Neural progenitor cell (in vitro differentiated cells): ENCODE measurements around the gene SLC12A6. TPM values are rescaled to one million over a fixed set of nuclear protein-coding genes. Genes with fewer than 3 reads are reported as not detected.

Experiments
- DNase-seq: peaks from one replicate; pipeline ENCODE4 v3.0.0-alpha.2; 2016; ENCODE audit warnings: low spot score
- H2AFZ ChIP-seq: fragments of 200-600 bp; sonication (generic); replicated peaks from 2 replicates; pipeline ENCODE4 v1.6.1; 2016; ENCODE audit warnings: antibody characterized with exemption
- H3F3A ChIP-seq: fragments of 200-600 bp; sonication (generic); 2 replicates; pipeline ENCODE4 v1.6.1; 2016; ENCODE audit warnings: antibody characterized with exemption, low read depth
- H3K27ac ChIP-seq: fragments of 200-600 bp; sonication (generic); 2 replicates; pipeline ENCODE4 v1.5.1; 2016; ENCODE audit warnings: mild to moderate bottlenecking
- H3K27me3 ChIP-seq: fragments of 200-600 bp; sonication (generic); 2 replicates; pipeline ENCODE4 v1.6.1; 2016; ENCODE audit warnings: mild to moderate bottlenecking, moderate library complexity
- H3K36me3 ChIP-seq: fragments of 200-600 bp; sonication (generic); 2 replicates; pipeline ENCODE4 v1.5.1; 2016
- H3K4me1 ChIP-seq: fragments of 200-600 bp; sonication (generic); 2 replicates; pipeline ENCODE4 v1.6.1; 2016; ENCODE audit warnings: mixed run types
- H3K4me2 ChIP-seq: fragments of 200-600 bp; sonication (generic); 2 replicates; pipeline ENCODE4 v1.6.1; 2016
- H3K4me3 ChIP-seq: fragments of 200-600 bp; sonication (generic); 2 replicates; pipeline ENCODE4 v1.5.1; 2016
- H3K79me2 ChIP-seq: fragments of 200-600 bp; sonication (generic); 2 replicates; pipeline ENCODE4 v1.6.1; 2016; ENCODE audit warnings: low read depth
- H3K9ac ChIP-seq: fragments of 200-600 bp; sonication (generic); 2 replicates; pipeline ENCODE4 v1.6.1; 2016
- H3K9me3 ChIP-seq: fragments of 200-600 bp; sonication (generic); 2 replicates; pipeline ENCODE4 v1.5.1; 2016; ENCODE audit warnings: low read depth
- H4K20me1 ChIP-seq: fragments of 200-600 bp; sonication (generic); 2 replicates; pipeline ENCODE4 v1.6.1; 2016; ENCODE audit warnings: low read depth
- H3K27ac Mint-ChIP-seq: 3 replicates; pipeline ENCODE4 v1.8.0; 2021; ENCODE audit warnings: mixed read lengths
- H3K27me3 Mint-ChIP-seq: 2 replicates; pipeline ENCODE4 v1.8.0; 2022; ENCODE audit warnings: low read depth, mild to moderate bottlenecking, inconsistent platforms, moderate library complexity, mixed read lengths; ENCODE audit not compliant: insufficient read depth
- H3K36me3 Mint-ChIP-seq: 3 replicates; pipeline ENCODE4 v1.8.0; 2021; ENCODE audit warnings: mixed read lengths
- H3K4me1 Mint-ChIP-seq: 3 replicates; pipeline ENCODE4 v1.8.0; 2021; ENCODE audit warnings: mixed read lengths
- H3K4me3 Mint-ChIP-seq: 3 replicates; pipeline ENCODE4 v1.8.0; 2021; ENCODE audit warnings: mild to moderate bottlenecking, moderate library complexity, mixed read lengths
- H3K9me3 Mint-ChIP-seq: 3 replicates; pipeline ENCODE4 v1.8.0; 2020; ENCODE audit warnings: mixed read lengths
- EZH2 ChIP-seq: fragments of 200-600 bp; sonication (generic); IDR thresholded peaks from 2 replicates; pipeline ENCODE4 v1.6.1; 2017; ENCODE audit warnings: antibody characterized with exemption, mild to moderate bottlenecking, moderate library complexity
- EZH2phosphoT487 ChIP-seq: fragments of 200-600 bp; sonication (generic); IDR thresholded peaks from 2 replicates; pipeline ENCODE4 v1.6.1; 2017; ENCODE audit warnings: antibody characterized with exemption
- total RNA-seq: library from RNA; depleted of rRNA; stranded (reverse); fragments of >200 nt; gene quantifications from 2 replicates; pipeline ENCODE4 v1.2.3, GENCODE V29; 2015; ENCODE audit warnings: low replicate concordance
- TF ChIP-seq, protein P1 (sequence below): fragments of 200-600 bp; sonication (generic); IDR thresholded peaks from 2 replicates; pipeline ENCODE4 v1.5.1; 2017; ENCODE audit warnings: antibody characterized with exemption, mild to moderate bottlenecking

Gene SLC12A6
- total RNA-seq, 1 donor from 2014 or later: 17.7 TPM

DNA sequence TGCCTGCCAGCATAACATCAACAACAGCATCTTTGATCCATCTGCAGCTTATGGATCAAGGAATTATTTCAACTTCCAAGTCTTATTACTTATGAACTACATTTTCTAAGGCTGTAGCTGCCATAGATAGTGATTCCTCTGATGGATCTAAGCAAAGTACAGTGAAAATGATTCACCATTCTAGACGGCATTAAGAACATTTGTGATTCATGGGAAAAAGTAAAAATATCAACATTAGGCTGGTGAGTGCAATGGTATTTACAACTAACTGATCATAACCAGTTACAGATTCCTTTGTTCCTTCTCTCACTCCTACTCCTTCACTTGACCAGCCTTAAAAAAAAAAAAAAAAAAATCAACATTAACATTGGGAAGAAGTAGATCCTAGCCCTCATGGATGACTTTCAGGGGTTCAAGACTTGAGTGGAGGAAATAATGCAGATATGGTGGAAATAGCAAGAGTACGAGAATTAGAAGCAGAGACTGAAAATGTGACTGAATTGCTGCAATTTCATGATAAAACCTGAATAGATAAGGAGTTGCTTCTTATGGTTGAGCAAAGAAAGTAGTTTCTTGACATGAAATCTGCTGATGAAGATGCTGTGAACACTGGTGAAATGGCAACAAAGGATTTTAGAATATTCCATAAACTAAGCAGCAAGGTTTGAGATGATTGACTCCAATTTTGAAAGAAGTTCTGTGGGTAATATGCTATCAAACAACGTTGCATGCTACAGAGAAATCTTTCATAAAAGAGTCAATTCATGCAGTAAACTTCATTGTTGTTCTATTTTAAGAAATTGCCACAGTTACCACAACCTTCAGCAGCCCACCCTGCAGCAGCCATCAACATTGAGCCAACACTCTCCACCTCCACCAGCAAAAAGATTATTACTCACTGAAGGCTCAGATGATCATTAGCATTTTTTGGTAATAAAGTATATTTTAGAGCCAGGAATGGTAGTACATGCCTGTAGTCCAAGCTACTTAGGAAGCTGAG lies 22.8 kb downstream of the SLC12A6 start:
- Histone ChIP-seq H3K27ac (no peak overlapping the region), H4K20me1 (no peaks in the 10 kb centered on the region)
- no peaks in the 10 kb centered on the region for H3K9me3 Mint-ChIP-seq

DNA sequence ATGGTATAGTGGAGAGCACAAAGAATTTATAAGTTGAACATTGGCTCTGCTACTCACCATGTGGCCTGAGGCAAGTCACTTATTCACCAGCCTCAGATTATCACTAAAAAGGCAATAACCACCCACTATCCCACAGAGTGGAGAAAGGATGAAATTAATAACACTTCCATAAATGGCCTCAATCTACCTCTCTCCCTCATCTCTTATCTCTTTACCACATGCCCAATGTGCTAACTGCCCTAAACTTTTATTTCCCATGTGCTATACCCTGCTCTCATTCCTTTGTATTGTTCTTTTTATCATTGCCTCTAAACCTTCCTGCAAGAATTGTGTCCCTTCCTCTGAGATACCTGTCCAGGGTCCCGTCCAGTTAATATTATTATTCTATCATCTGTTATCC lies 26.0 kb downstream of the SLC12A6 start:
- Mint-ChIP-seq H3K27me3 (no peaks in the 10 kb centered on the region), H3K4me1 (no peaks in the 10 kb centered on the region)

More for the DNA sequence above, 22.8 kb downstream of the SLC12A6 start:
- Histone ChIP-seq H3K36me3 (no peaks in the 10 kb centered on the region), H3K4me1 (peaks cover 12% of the 10 kb centered on the region), H3K9me3 (no peaks in the 10 kb centered on the region), H3F3A (no peaks in the 10 kb centered on the region), H2AFZ (no peak overlapping the region), H3K9ac (no peak overlapping the region), H3K27me3 (no peaks in the 10 kb centered on the region), H3K4me3 (no peak overlapping the region), H3K79me2 (no peaks in the 10 kb centered on the region), H3K4me2 (no peak overlapping the region)
- DNase-seq: no peak
- Mint-ChIP-seq H3K27me3 (no peaks in the 10 kb centered on the region), H3K4me1 (peaks cover 9% of the 10 kb centered on the region), H3K36me3 (no peaks in the 10 kb centered on the region), H3K27ac (no peak overlapping the region), H3K4me3 (no peak overlapping the region)
- TF ChIP-seq EZH2phosphoT487 (no peak), EZH2 (no peak)
- TF ChIP-seq, protein P1, sequence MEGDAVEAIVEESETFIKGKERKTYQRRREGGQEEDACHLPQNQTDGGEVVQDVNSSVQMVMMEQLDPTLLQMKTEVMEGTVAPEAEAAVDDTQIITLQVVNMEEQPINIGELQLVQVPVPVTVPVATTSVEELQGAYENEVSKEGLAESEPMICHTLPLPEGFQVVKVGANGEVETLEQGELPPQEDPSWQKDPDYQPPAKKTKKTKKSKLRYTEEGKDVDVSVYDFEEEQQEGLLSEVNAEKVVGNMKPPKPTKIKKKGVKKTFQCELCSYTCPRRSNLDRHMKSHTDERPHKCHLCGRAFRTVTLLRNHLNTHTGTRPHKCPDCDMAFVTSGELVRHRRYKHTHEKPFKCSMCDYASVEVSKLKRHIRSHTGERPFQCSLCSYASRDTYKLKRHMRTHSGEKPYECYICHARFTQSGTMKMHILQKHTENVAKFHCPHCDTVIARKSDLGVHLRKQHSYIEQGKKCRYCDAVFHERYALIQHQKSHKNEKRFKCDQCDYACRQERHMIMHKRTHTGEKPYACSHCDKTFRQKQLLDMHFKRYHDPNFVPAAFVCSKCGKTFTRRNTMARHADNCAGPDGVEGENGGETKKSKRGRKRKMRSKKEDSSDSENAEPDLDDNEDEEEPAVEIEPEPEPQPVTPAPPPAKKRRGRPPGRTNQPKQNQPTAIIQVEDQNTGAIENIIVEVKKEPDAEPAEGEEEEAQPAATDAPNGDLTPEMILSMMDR: no peak

DNA sequence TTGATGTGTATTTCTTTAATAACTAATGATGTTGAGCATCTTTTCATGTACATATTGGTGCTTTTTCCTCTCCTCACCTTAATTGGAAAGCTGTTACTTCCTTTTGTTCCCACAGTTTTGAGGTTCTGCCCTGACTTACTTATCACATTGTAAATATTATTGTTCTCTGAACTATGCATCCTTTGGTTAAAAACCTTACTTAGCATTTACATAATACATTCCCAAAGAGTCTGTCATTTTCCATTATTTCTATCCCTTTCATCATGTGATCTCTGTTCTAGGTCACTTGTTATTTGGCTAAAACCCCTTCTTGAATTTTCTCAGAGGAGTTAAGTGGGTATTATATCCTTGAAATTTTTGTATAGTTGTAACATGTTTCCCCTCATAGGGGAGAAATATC lies 33.0 kb downstream of the SLC12A6 start:
- Histone ChIP-seq H3K4me1 (no peaks in the 10 kb centered on the region), H3K36me3 (no peaks in the 10 kb centered on the region), H3K9ac (no peak overlapping the region), H3K4me2 (no peak overlapping the region), H3K4me3 (no peak overlapping the region), H3K27me3 (no peaks in the 10 kb centered on the region), H3K79me2 (no peaks in the 10 kb centered on the region), H3K27ac (no peak overlapping the region), H3F3A (no peaks in the 10 kb centered on the region), H2AFZ (no peak overlapping the region), H3K9me3 (no peaks in the 10 kb centered on the region), H4K20me1 (no peaks in the 10 kb centered on the region)
- no peaks in the 10 kb centered on the region for H3K4me1 Mint-ChIP-seq
- no peaks in the 10 kb centered on the region for H3K36me3 Mint-ChIP-seq
- no peaks in the 10 kb centered on the region for H3K27me3 Mint-ChIP-seq
- H3K9me3 Mint-ChIP-seq: no peaks in the 10 kb centered on the region
- TF ChIP-seq EZH2 (no peak), EZH2phosphoT487 (no peak)
- TF ChIP-seq, protein P1: no peak
- H3K27ac Mint-ChIP-seq: no peak overlapping the region
- DNase-seq: no peak
- no peak overlapping the region for H3K4me3 Mint-ChIP-seq

More for the DNA sequence above, 26.0 kb downstream of the SLC12A6 start:
- Histone ChIP-seq H3K27ac (no peak overlapping the region), H3K4me3 (no peak overlapping the region), H3K9me3 (no peaks in the 10 kb centered on the region), H2AFZ (no peak overlapping the region), H3K79me2 (no peaks in the 10 kb centered on the region), H3K4me2 (no peak overlapping the region), H3K4me1 (no peaks in the 10 kb centered on the region), H3K36me3 (no peaks in the 10 kb centered on the region), H4K20me1 (no peaks in the 10 kb centered on the region), H3F3A (no peaks in the 10 kb centered on the region), H3K27me3 (no peaks in the 10 kb centered on the region), H3K9ac (no peak overlapping the region)
- H3K36me3 Mint-ChIP-seq: no peaks in the 10 kb centered on the region
- H3K4me3 Mint-ChIP-seq: no peak overlapping the region
- no peak overlapping the region for H3K27ac Mint-ChIP-seq
- no peaks in the 10 kb centered on the region for H3K9me3 Mint-ChIP-seq
- TF ChIP-seq EZH2: no peak
- no peak for TF ChIP-seq EZH2phosphoT487
- TF ChIP-seq, protein P1: no peak
- DNase-seq: no peak
